Measurements from ENCODE around the gene TCHP. TPM values are rescaled to one million over a fixed set of nuclear protein-coding genes. Genes with fewer than 3 reads are reported as not detected.

TCHP gene
- total and polyA plus RNA-seq, 2 donors (not counting 1 experiment from before 2014, with no cell fraction given): 13.4 to 29.4 TPM

Small RNA genes lying within 50 kb of the gene (small RNA-seq; reads per million reads assigned to genes)
- not detected for gene RN7SL441P (ENCODE audit: insufficient read length, low read depth, low replicate concordance)

Other genes starting within 250 kb of the TCHP start
- 4.6 and 4.7 TPM in 2 replicates for gene FAM222A, start 186.4 kb upstream of the TCHP start, total RNA-seq
- 0.49 and 0.81 TPM in 2 replicates for gene FAM222A, start 186.4 kb upstream of the TCHP start, polyA plus RNA-seq
- not detected in 2 replicates for gene TRPV4, start 66.9 kb upstream of the TCHP start, total RNA-seq
- gene TRPV4, start 66.9 kb upstream of the TCHP start, polyA plus RNA-seq: 0.06 TPM in 1 of 2 replicates, not detected in the other
- gene GLTP, start 19.7 kb upstream of the TCHP start, total RNA-seq: 21.9 and 24.9 TPM in 2 replicates
- 18.7 and 28.5 TPM in 2 replicates for gene GLTP, start 19.7 kb upstream of the TCHP start, polyA plus RNA-seq
- 163 and 177 TPM in 2 replicates for gene GIT2, start 96.1 kb downstream of the TCHP start, total RNA-seq
- 75.2 and 83.5 TPM in 2 replicates for gene GIT2, start 96.1 kb downstream of the TCHP start, polyA plus RNA-seq
- gene ANKRD13A, start 99.2 kb downstream of the TCHP start, total RNA-seq: 185 and 196 TPM in 2 replicates
- gene ANKRD13A, start 99.2 kb downstream of the TCHP start, polyA plus RNA-seq: 129 and 150 TPM in 2 replicates
- 26.2 and 28.5 TPM in 2 replicates for gene C12orf76, start 148.2 kb downstream of the TCHP start, total RNA-seq
- 16.6 and 21.5 TPM in 2 replicates for gene C12orf76, start 148.2 kb downstream of the TCHP start, polyA plus RNA-seq
- 6.0 and 6.8 TPM in 2 replicates for gene IFT81, start 224.1 kb downstream of the TCHP start, total RNA-seq
- 0.43 and 0.95 TPM in 2 replicates for gene IFT81, start 224.1 kb downstream of the TCHP start, polyA plus RNA-seq